Measurements from ENCODE around the gene CA11.
"Not testable (repeated sequence)": the region's sequence is repeated elsewhere in the genome, so short reads cannot be mapped to it uniquely, and the experiment has no call there.

DNA sequence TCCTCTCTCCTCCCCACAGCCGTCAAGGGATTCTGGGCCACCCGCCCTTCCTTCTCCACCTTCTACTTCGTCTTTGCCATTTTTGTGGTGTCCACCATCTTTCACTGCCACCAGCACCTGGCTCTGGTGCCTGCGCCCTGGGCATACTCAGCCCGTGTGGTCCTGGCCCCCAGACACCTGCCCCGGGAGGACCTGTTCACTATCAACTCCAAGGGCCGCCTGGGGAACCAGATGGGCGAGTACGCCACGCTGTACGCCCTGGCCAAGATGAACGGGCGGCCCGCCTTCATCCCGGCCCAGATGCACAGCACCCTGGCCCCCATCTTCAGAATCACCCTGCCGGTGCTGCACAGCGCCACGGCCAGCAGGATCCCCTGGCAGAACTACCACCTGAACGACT, 34.0 kb upstream of the CA11 start:
- TF ChIP-seq, protein P1, sequence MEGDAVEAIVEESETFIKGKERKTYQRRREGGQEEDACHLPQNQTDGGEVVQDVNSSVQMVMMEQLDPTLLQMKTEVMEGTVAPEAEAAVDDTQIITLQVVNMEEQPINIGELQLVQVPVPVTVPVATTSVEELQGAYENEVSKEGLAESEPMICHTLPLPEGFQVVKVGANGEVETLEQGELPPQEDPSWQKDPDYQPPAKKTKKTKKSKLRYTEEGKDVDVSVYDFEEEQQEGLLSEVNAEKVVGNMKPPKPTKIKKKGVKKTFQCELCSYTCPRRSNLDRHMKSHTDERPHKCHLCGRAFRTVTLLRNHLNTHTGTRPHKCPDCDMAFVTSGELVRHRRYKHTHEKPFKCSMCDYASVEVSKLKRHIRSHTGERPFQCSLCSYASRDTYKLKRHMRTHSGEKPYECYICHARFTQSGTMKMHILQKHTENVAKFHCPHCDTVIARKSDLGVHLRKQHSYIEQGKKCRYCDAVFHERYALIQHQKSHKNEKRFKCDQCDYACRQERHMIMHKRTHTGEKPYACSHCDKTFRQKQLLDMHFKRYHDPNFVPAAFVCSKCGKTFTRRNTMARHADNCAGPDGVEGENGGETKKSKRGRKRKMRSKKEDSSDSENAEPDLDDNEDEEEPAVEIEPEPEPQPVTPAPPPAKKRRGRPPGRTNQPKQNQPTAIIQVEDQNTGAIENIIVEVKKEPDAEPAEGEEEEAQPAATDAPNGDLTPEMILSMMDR (conservative IDR thresholded peaks at IDR 0.05; ENCODE audit: low read depth, low read length) = not testable (repeated sequence)
- not testable (repeated sequence) for TF ChIP-seq EZH2 (IDR thresholded peaks at IDR 0.05; ENCODE audit: borderline replicate concordance, low read depth, low read length, poor library complexity, severe bottlenecking)

All from A673 (cell line).